Mammary epithelial cell (primary cell): ENCODE data around the gene MRPL2.

ENCODE experiments used
- CTCF ChIP-seq, 2 donors: IDR thresholded peaks in 1 of 2; conservative IDR thresholded peaks in 1 of 2; 2 replicates each; pipeline ENCODE4 v1.5.1; 2011 to 2012; ENCODE audit warnings: inconsistent platforms in 2 of 2, low read length in 2 of 2, mild to moderate bottlenecking in 2 of 2, control low read depth in 1 of 2, low read depth in 1 of 2; ENCODE audit not compliant: insufficient read depth in 1 of 2; ENCODE audit errors: extremely low read depth in 1 of 2
- EZH2 ChIP-seq: IDR thresholded peaks from 2 replicates; pipeline ENCODE4 v1.6.1; 2012; ENCODE audit warnings: low read length, inconsistent platforms, borderline replicate concordance

- TF ChIP-seq CTCF (conservative IDR thresholded peaks at IDR 0.05 in 1 of 2, IDR thresholded peaks at IDR 0.05 in 1 of 2; ENCODE audit: extremely low read depth in 1 of 2, insufficient read depth in 1 of 2, low read depth in 1 of 2, low read length in 2 of 2) (no peak), EZH2 (no peak)
These were observed 29.4 kb upstream of the MRPL2 start for GRCh38 chr6:43088654-43089056.
